GM23338 (cell line): ENCODE measurements around the gene TMEM176B. TPM values are rescaled to one million over a fixed set of nuclear protein-coding genes. Genes with fewer than 3 reads are reported as not detected.

Experiments used
- ATAC-seq: fragments of 200-7000 bp; cut with Tn5 transposase; 3 replicates; pipeline ENCODE4 v1.9.1; 2020
- DNase-seq: peaks from one replicate; pipeline ENCODE4 v3.0.0-alpha.2; 2015; ENCODE audit warnings: low spot score
- H2AFZ ChIP-seq: fragments of 200-600 bp; sonication (generic); 2 replicates; pipeline ENCODE4 v1.8.0; 2016; ENCODE audit warnings: antibody characterized with exemption, mild to moderate bottlenecking, moderate library complexity
- H3F3A ChIP-seq: fragments of 200-600 bp; sonication (generic); replicated peaks from 2 replicates; pipeline ENCODE4 v1.8.0; 2017; ENCODE audit warnings: antibody characterized with exemption, mixed run types, low read depth
- H3K27ac ChIP-seq: fragments of 200-600 bp; sonication (generic); 2 replicates; pipeline ENCODE4 v1.6.1; 2016; ENCODE audit warnings: low read depth
- H3K27me3 ChIP-seq: fragments of 200-600 bp; sonication (generic); 2 replicates; pipeline ENCODE4 v1.8.0; 2016; ENCODE audit warnings: mild to moderate bottlenecking, mixed run types, moderate library complexity; ENCODE audit not compliant: insufficient read depth
- H3K36me3 ChIP-seq: fragments of 200-600 bp; sonication (generic); 2 replicates; pipeline ENCODE4 v1.8.0; 2016; ENCODE audit warnings: mild to moderate bottlenecking; ENCODE audit not compliant: insufficient read depth
- H3K4me1 ChIP-seq: fragments of 200-600 bp; sonication (generic); 2 replicates; pipeline ENCODE4 v1.8.0; 2016; ENCODE audit warnings: mild to moderate bottlenecking, moderate library complexity; ENCODE audit not compliant: insufficient read depth
- H3K4me2 ChIP-seq: fragments of 200-600 bp; sonication (generic); 2 replicates; pipeline ENCODE4 v1.7.1; 2017; ENCODE audit warnings: mixed run types
- H3K4me3 ChIP-seq: fragments of 200-600 bp; sonication (generic); 2 replicates; pipeline ENCODE4 v1.6.1; 2016; ENCODE audit warnings: mixed run types
- H3K79me2 ChIP-seq: fragments of 200-600 bp; sonication (generic); replicated peaks from 2 replicates; pipeline ENCODE4 v1.8.0; 2017; ENCODE audit warnings: mild to moderate bottlenecking; ENCODE audit not compliant: insufficient read depth
- H3K9me2 ChIP-seq: fragments of 200-600 bp; sonication (generic); 2 replicates; pipeline ENCODE4 v1.8.0; 2017; ENCODE audit not compliant: insufficient read depth
- H4K20me1 ChIP-seq: fragments of 200-600 bp; sonication (generic); replicated peaks from 2 replicates; pipeline ENCODE4 v1.8.0; 2017; ENCODE audit warnings: mild to moderate bottlenecking; ENCODE audit not compliant: insufficient read depth
- H3K27ac Mint-ChIP-seq: 2 replicates; pipeline ENCODE4 v1.8.0; 2020; ENCODE audit warnings: inconsistent platforms, mild to moderate bottlenecking, moderate library complexity, mixed read lengths
- H3K27me3 Mint-ChIP-seq: 3 replicates; pipeline ENCODE4 v1.8.0; 2022; ENCODE audit warnings: low read depth, mild to moderate bottlenecking, moderate library complexity, mixed read lengths, inconsistent platforms; ENCODE audit not compliant: insufficient read depth, poor library complexity
- H3K36me3 Mint-ChIP-seq: 3 replicates; pipeline ENCODE4 v1.8.0; 2021; ENCODE audit warnings: low read depth, mild to moderate bottlenecking, inconsistent platforms, moderate library complexity, mixed read lengths
- H3K4me1 Mint-ChIP-seq: 3 replicates; pipeline ENCODE4 v1.8.0; 2020; ENCODE audit warnings: mild to moderate bottlenecking, inconsistent platforms, mixed read lengths
- H3K4me3 Mint-ChIP-seq: 3 replicates; pipeline ENCODE4 v1.8.0; 2021; ENCODE audit warnings: moderate library complexity, mild to moderate bottlenecking, inconsistent platforms, mixed read lengths
- H3K9me3 Mint-ChIP-seq: 3 replicates; pipeline ENCODE4 v1.8.0; 2020; ENCODE audit warnings: moderate library complexity, mild to moderate bottlenecking, inconsistent platforms, mixed read lengths
- CREB1 ChIP-seq: fragments of 250-450 bp; sonication (Bioruptor Pico); IDR thresholded peaks from 2 replicates; pipeline ENCODE4 v1.5.0; 2020; ENCODE audit warnings: low read depth, mild to moderate bottlenecking, moderate library complexity
- ETS1 ChIP-seq: IDR thresholded peaks from 2 replicates; pipeline ENCODE4 v1.6.1; 2016; ENCODE audit warnings: antibody characterized with exemption
- EZH2phosphoT487 ChIP-seq: fragments of 200-600 bp; sonication (generic); IDR thresholded peaks from one replicate; pipeline ENCODE4 v1.8.1; 2018; ENCODE audit warnings: antibody characterized with exemption; ENCODE audit not compliant: unreplicated experiment
- JUNB ChIP-seq: IDR thresholded peaks from one replicate; pipeline ENCODE4 v1.6.1; 2016; ENCODE audit warnings: antibody characterized with exemption; ENCODE audit not compliant: unreplicated experiment
- NANOG ChIP-seq: IDR thresholded peaks from 2 replicates; pipeline ENCODE4 v1.6.1; 2016; ENCODE audit warnings: antibody characterized with exemption, borderline replicate concordance
- POLR2AphosphoS5 ChIP-seq: IDR thresholded peaks from 2 replicates; pipeline ENCODE4 v1.6.1; 2016; ENCODE audit warnings: antibody characterized with exemption, low read depth
- STAT1 ChIP-seq: IDR thresholded peaks from one replicate; pipeline ENCODE4 v1.6.1; 2016; ENCODE audit warnings: antibody characterized with exemption; ENCODE audit not compliant: unreplicated experiment
- ZNF114 ChIP-seq: fragments of 250-450 bp; sonication (Bioruptor Pico); IDR thresholded peaks from 2 replicates; pipeline ENCODE4 v1.5.0; 2020; ENCODE audit warnings: mild to moderate bottlenecking, moderate library complexity
- ZNF331 ChIP-seq: fragments of 250-450 bp; sonication (Bioruptor Pico); IDR thresholded peaks from 2 replicates; pipeline ENCODE4 v1.5.0; 2020; ENCODE audit warnings: low read depth, mild to moderate bottlenecking, moderate library complexity
- ZNF462 ChIP-seq: fragments of 250-450 bp; sonication (Bioruptor Pico); IDR thresholded peaks from 2 replicates; pipeline ENCODE4 v1.5.0; 2020; ENCODE audit warnings: mild to moderate bottlenecking, moderate library complexity
- polyA plus RNA-seq: library from polyadenylated mRNA; unstranded; fragments of >200 nt; fragmentation: Nextera tagmentation; extraction: Ambion mirVana; gene quantifications from 2 replicates; pipeline ENCODE4 v1.2.1, GENCODE V29; 2016
- total RNA-seq: library from RNA; depleted of rRNA; stranded (reverse); fragments of >200 nt; shearing (Covaris generic); gene quantifications from 2 replicates; pipeline ENCODE4 v1.2.3, GENCODE V29; 2014
- TF ChIP-seq, protein P1 (sequence below): IDR thresholded peaks from one replicate; pipeline ENCODE4 v1.6.1; 2018; ENCODE audit warnings: antibody characterized with exemption; ENCODE audit not compliant: unreplicated experiment
- TF ChIP-seq, protein P2 (sequence below), 2 experiments: fragments of 200-600 bp in 1 of 2; sonication (generic) in 1 of 2; conservative IDR thresholded peaks; 2 replicates each; pipeline versions ENCODE4 v1.5.1 to v1.6.1; 2016 to 2017; ENCODE audit warnings: antibody characterized with exemption in 2 of 2, low read depth in 2 of 2, mild to moderate bottlenecking in 2 of 2, moderate library complexity in 1 of 2

The TMEM176B gene
- total and polyA plus RNA-seq, 2 experiments from 2014 or later = 0.35 to 0.42 TPM

DNA sequence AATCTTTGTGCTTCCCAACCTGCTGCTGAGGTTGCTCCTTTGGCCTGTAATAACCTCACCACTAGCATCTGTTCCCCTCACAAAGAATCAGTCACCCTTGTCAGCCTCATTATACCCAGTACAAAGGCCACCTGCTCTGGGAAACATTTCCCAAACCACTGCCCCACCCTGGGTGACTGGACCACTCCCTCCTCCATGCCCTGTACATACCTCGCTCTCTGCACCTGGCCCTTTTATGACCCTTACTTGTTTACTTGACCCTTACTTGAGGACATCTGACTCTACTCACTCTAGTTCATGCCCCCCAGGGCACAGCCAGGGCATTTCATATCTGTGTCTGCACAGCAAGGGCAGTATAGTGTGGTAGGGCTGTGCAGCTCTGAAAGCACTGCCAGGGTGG is 30.8 kb upstream of the TMEM176B start:
- H3K4me1 Mint-ChIP-seq = no peaks in the 10 kb centered on the region
- no peak overlapping the region for H3K27ac Mint-ChIP-seq
- ATAC-seq = no peak

More for the DNA sequence above, 30.8 kb upstream of the TMEM176B start:
- no peak for DNase-seq
- H3K4me3 ChIP-seq = no peak overlapping the region
- Mint-ChIP-seq H3K27me3 (peaks cover 4% of the 10 kb centered on the region), H3K4me3 (no peak overlapping the region), H3K9me3 (no peaks in the 10 kb centered on the region), H3K36me3 (no peaks in the 10 kb centered on the region)
- no peaks in the 10 kb centered on the region for H3K36me3 ChIP-seq
- H3K9me2 ChIP-seq = no peaks in the 10 kb centered on the region
- no peaks in the 10 kb centered on the region for H4K20me1 ChIP-seq
- no peaks in the 10 kb centered on the region for H3K79me2 ChIP-seq
- no peak overlapping the region for H2AFZ ChIP-seq
- H3K27ac ChIP-seq = no peak overlapping the region
- TF ChIP-seq ZNF331 (CRISPR knock-in tag) = no peak
- TF ChIP-seq CREB1 (CRISPR knock-in tag) = no peak
- TF ChIP-seq, protein P1, sequence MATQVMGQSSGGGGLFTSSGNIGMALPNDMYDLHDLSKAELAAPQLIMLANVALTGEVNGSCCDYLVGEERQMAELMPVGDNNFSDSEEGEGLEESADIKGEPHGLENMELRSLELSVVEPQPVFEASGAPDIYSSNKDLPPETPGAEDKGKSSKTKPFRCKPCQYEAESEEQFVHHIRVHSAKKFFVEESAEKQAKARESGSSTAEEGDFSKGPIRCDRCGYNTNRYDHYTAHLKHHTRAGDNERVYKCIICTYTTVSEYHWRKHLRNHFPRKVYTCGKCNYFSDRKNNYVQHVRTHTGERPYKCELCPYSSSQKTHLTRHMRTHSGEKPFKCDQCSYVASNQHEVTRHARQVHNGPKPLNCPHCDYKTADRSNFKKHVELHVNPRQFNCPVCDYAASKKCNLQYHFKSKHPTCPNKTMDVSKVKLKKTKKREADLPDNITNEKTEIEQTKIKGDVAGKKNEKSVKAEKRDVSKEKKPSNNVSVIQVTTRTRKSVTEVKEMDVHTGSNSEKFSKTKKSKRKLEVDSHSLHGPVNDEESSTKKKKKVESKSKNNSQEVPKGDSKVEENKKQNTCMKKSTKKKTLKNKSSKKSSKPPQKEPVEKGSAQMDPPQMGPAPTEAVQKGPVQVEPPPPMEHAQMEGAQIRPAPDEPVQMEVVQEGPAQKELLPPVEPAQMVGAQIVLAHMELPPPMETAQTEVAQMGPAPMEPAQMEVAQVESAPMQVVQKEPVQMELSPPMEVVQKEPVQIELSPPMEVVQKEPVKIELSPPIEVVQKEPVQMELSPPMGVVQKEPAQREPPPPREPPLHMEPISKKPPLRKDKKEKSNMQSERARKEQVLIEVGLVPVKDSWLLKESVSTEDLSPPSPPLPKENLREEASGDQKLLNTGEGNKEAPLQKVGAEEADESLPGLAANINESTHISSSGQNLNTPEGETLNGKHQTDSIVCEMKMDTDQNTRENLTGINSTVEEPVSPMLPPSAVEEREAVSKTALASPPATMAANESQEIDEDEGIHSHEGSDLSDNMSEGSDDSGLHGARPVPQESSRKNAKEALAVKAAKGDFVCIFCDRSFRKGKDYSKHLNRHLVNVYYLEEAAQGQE = no peak
- no peak for TF ChIP-seq STAT1
- TF ChIP-seq, protein P2, sequence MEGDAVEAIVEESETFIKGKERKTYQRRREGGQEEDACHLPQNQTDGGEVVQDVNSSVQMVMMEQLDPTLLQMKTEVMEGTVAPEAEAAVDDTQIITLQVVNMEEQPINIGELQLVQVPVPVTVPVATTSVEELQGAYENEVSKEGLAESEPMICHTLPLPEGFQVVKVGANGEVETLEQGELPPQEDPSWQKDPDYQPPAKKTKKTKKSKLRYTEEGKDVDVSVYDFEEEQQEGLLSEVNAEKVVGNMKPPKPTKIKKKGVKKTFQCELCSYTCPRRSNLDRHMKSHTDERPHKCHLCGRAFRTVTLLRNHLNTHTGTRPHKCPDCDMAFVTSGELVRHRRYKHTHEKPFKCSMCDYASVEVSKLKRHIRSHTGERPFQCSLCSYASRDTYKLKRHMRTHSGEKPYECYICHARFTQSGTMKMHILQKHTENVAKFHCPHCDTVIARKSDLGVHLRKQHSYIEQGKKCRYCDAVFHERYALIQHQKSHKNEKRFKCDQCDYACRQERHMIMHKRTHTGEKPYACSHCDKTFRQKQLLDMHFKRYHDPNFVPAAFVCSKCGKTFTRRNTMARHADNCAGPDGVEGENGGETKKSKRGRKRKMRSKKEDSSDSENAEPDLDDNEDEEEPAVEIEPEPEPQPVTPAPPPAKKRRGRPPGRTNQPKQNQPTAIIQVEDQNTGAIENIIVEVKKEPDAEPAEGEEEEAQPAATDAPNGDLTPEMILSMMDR (conservative IDR thresholded peaks at IDR 0.05; ENCODE audit: low read depth in 2 of 2) = no peak
- no peak for TF ChIP-seq ETS1
- no peak for TF ChIP-seq ZNF114
- TF ChIP-seq POLR2AphosphoS5 = no peak
- no peak for TF ChIP-seq EZH2phosphoT487
- no peak for TF ChIP-seq NANOG
- TF ChIP-seq ZNF462 (CRISPR knock-in tag) = no peak
- TF ChIP-seq JUNB = no peak
- no peaks in the 10 kb centered on the region for H3K4me1 ChIP-seq
- no peaks in the 10 kb centered on the region for H3F3A ChIP-seq
- no peak overlapping the region for H3K4me2 ChIP-seq
- H3K27me3 ChIP-seq = no peaks in the 10 kb centered on the region
